ENCODE results near the gene CSMD2.
"Not testable (repeated sequence)": the region's sequence is repeated elsewhere in the genome, so short reads cannot be mapped to it uniquely, and the experiment has no call there.

Gene CSMD2

DNA sequence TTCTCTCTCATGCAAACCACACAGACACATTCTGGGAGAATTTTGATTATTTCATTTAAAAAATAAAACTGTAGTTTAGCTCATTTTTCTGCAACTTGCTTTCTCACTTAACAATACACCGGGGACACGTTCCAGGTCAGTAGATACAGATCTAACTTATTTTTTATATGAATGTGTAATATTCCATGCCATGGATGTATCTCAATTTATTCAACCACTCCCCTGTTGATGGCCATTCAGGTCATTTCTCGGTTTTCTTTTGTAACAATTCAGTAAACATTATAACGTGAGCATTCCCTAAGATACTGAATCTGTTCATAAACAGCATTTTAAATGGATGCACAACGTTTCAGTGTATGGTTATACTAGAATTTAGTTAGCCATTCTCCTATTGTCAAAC is 64.7 kb downstream of the CSMD2 start:
- no peak for DNase-seq

DNA sequence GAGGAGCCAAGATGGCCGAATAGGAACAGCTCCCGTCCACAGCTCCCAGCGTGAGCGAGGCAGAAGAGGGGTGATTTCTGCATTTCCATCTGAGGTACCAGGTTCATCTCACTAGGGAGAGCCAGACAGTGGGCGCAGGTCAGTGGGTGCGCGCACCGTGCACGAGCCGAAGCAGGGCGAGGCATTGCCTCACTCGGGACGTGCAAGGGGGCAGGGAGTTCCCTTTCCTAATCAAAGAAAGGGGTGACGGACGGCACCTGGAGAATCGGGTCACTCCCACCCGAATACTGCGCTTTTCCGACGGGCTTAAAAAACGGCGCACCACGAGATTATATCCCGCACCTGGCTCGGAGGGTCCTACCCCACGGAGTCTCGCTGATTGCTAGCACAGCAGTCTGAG is 72.6 kb downstream of the CSMD2 start:
- not testable (repeated sequence) for DNase-seq

DNA sequence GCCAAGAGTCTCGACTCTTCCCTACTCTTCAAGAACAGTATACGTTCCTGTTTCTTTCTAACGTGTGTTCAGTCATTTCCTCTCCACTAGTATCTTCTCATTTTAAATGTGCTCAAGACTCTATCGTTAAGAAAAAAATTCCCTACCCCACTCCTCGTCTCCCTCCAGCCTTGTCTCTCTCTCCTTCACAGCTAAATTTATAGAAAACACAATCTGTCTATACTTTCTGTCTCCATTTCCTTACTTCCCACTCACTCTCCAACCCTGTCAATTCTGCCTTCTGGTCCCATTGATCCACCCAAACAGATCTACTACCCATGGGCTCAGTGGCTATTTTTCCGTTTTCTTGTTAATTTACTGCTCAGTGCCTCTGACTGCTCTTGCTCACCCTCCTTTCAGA is 75.3 kb downstream of the CSMD2 start:
- no peak for DNase-seq

DNA sequence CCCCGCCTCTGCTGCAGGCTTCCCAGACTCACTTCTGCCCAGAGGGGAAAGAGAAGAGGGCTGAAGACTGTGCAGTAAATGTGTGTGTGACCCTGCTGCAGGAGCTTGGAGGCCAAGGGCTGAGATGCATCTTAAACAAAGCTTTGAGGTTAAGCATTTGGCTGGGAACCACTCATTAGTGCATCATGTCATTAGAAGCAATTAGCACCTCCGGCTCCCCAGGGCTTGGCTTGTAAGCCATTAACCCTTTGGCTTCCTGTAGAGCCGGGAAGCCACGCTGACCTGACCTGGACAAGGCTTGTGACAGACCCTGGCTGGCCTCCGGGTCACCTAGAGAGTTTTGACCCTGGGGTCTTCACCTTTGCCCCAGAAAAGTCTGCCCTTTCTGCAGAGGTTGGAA is 77.0 kb downstream of the CSMD2 start:
- no peak for DNase-seq

DNA sequence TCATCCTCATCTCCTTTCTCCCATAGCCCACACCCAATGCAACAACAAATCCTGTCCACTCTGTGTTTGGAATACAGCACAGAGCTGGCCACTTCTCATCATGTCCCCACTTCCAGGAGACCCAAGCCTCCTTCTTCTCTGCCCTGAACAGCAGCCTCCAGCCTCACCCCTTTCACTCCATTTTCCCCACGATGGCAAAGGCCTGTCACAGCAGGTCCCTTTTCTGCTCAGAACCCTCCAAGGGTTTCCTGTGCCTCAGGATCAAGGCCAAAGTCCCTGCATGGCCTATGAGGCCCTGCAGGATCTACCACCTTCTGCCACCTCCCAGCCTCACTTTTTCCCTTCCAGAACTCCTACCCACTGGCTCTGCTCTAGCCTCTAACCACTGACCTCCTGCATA is 78.5 kb downstream of the CSMD2 start:
- DNase-seq = no peak

DNA sequence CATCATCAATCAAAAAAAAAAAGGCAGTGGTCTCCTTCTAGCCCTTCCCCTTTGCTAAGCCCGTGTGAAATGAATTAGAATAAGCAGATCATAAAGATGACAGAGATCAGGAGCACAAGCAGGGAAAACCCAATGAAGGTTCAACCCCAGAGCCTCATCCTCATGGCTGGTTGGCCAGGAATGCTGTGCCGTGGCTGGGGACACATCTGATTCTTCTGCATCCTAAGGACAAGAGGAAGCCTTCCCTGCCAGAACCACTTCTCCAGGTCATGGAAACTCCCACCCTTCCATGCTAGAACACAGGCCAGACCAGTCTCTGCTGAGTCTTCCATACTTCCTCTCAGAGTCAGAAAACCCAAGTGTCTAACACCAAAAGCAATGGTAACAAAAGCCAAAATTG is 81.1 kb downstream of the CSMD2 start:
- DNase-seq = no peak

DNA sequence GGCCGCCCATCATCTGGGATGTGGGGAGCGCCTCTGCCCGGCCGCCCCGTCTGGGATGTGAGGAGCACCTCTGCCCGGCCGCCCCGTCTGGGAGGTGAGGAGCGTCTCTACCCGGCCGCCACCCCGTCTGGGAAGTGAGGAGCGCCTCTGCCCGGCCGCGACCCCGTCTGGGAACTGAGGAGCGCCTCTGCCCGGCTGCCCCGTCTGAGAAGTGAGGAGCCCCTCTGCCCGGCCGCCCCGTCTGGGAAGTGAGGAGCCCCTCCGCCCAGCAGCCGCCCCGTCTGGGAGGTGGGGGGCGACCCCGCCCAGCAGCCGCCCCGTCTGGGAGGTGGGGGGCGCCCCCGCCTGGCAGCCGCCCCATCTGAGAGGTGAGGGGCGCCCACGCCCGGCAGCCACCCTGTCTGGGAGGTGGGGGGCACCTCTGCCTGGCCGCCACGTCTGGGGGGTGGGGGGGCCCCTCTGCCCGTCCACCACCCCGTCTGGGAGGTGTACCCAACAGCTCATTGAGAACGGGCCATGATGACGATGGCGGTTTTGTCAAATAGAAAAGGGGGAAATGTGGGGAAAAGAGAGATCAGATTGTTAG is 82.9 kb downstream of the CSMD2 start:
- DNase-seq = not testable (repeated sequence)

DNA sequence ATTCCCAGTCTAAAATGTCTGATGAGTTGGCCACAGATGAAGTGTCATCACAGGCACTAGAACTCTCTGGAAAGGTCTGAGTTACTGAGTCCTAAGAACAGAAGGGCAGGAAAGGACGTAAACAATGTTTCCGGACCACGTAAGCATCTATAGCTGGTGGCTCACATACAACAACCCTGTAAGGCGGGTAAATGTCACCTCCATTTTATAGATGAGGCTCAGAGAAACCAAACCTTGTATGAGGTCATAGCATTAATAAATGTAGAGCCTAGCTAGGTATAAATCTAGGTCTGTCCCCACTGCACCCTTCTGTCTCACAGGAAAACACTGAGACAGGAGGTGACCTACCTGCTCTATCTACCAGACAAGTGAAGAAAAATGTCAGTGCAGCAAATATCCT is 86.6 kb downstream of the CSMD2 start:
- DNase-seq = no peak

DNA sequence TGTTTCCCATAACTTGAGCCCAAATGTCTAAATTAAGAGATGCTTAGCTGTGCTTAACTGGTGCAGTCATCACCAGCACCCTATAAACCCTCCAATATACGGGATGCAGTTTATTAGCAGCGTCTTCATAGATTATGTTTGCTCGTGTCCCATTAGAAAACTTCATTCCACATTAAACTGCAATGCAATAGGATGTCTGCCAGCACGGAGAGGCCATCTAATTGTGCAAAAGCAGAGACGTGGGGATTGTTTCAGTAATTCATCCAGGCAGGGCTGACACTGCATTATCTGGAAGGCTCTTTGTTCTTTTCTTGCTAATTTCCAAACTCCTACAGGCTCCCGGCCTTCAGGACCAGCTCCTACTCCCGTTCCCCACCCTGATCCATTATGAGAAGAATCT is 89.5 kb downstream of the CSMD2 start:
- no peak for DNase-seq

DNA sequence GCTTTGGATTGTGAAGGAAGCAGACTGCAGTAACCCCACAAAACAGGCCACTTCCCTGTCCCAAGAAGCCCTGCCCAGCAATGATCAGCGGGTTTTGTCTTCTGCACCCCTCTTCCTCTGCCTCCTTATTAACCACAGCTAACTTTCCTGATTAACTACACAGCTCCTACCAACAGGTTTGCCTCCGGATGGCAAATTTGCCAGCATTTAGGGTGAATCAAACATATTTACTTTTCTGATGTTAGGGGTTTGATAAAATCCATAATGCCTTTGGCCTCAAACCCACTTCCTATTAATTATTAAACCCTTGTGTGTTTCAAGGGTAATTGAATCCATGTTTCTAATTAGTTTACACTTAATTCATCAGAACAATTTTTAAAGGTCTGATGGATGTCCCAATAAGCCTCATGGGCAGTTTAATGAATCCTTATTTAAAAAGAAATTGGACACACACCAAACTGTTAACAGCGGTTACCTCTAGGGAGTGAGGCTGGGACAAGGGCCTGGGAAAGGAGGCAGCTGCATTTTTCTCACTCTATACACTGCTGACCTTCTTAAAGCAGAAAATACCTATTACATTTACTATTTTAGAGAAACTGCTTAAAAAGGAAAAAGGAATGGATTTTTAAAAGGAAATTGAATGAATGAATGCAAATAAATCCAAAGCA is 91.9 kb downstream of the CSMD2 start:
- no peak for DNase-seq

DNA sequence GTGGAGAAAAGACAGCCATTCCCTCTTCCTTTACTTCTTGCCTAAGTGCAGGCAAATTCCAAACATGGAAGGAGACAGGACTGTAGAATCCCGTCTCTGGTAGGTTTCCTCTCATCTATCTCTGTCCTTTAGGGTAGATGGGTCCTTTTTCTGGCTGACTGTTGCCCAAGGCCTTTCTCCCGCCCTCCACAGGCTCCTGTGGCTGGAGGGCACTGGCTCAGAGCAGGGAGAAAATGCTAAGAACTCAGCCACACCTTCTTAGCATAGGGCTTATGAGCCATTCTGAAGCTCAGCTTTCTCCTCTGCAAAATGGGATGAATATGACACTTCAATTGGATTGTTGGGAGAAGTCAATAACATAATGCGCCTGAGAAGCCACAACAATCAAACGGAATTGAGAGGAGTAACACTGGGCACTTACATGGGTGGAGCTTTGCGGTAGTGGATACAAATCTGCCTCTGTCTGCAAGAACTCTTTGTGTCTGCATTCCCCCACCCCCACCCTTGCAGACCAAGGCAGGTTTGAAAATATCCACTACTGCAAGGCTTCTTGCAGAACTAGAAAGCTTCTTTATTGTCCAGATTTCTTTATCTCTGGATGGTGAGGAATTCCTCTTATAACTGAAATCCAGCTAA is 94.7 kb downstream of the CSMD2 start:
- no peak for DNase-seq

DNA sequence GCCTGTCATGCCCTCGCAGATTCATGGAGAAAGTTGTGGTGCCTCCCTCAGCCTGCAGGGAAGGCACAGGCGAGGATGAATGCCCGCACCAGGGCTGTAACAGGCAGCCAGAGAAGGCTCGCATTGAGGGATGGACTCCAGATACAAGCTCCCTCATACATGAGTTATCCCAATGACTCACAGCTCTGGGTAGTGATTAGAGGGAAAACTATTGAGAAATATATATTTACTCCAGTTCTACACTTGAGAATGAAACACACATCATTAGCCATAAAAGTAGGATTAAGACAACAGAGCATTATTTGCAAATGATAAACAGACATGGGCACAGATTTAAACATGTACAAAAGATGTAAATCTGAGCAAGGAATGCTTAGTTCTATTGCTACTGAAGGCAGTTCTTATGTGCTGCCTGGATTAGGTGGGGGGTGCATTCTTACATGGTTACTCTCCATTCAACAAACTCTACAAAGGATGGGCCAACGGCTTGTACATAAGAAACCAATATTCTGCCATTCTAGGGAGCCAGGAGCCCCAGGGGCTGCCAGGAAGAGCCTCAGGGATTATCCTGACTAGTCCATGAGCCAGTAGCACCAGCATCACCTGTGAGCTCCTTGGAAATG is 97.9 kb downstream of the CSMD2 start:
- DNase-seq = no peak

DNA sequence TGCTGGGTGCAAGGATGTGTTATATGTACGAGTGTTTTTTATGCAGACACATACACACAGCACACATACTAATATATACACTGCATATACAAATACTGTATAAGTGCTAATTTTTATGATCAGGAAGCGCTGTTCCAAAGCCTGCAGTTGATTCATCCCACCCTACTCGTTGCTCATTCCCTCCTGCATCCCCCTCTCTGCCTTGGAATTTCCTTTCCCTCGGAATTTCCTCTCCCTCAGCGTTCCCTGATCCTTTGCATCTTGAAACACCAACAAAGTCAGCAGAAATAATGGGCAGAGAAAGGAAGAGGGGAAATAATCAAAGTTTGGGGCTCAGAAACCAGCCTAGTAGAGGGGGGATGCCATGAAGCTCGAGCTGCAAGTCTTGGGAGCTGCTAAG is 98.9 kb downstream of the CSMD2 start:
- no peak for DNase-seq

DNA sequence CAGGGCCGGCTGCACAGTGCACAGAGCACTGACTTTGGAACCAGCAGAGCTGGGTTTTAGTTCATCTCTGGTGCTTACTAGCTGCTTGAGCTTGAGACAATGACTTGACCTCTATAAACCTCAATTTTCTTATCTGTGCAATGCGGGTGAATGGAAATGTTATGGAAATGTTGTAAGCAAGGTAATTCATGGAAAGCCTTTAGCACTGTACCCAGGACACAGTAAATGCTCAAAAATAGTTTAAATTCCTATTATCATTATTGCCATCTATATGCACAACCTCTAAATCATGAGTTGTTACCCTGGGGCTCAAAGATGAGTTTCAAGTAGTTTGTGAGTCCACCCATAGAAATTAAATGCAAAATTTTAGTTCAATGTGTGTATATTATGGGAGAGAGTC is 99.5 kb downstream of the CSMD2 start:
- DNase-seq = no peak

DNA sequence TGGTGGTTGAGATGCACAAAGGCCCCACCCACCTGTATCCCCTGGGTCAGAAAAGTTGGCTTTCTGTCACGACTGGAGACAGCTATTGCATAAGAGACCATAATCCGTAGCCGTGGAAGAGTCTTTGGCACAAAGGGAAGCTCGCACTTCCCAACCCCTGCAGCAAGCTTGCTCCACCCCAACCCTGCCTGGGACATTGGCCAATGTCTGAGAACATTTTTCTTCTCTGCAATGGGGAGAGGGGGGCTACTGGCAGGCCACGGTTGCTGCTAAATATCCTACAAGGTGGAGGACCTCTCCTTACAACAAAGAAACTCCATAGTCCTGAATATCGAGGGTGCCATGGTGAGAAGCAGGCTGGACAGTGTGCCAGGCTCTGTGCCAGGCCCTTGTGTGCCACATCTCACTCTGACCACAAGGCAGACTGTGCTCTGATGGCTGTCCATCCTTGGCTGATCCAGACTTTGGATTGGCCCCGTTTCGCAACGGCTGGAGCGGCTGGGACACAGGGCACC is 104.1 kb downstream of the CSMD2 start:
- no peak for DNase-seq

DNA sequence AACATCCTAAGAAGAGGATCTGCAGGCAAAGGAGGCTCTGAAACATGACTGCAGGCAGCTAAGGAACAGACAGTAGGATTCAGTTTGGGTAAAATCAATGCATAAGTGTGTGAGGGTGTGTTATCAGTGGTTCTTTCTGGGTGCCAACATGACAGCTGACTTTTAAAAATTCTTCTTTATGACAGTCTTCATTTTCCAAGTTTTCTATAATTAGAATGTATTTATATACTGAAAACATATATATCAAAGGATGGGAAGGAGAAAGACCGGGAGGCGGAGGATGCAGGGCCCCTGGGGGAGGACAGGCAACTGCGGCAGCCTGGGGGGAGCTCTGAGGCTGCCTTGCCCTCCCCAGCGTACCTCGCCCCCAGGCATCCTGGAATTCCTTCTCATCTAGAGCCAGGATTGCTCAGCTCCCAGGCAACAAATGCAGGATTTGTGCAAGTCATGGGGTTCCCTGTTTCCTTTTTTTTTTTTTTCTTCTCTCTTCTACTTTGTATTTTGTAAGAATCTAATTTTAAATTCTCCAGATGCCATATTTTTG is 104.8 kb downstream of the CSMD2 start:
- no peak for DNase-seq

DNA sequence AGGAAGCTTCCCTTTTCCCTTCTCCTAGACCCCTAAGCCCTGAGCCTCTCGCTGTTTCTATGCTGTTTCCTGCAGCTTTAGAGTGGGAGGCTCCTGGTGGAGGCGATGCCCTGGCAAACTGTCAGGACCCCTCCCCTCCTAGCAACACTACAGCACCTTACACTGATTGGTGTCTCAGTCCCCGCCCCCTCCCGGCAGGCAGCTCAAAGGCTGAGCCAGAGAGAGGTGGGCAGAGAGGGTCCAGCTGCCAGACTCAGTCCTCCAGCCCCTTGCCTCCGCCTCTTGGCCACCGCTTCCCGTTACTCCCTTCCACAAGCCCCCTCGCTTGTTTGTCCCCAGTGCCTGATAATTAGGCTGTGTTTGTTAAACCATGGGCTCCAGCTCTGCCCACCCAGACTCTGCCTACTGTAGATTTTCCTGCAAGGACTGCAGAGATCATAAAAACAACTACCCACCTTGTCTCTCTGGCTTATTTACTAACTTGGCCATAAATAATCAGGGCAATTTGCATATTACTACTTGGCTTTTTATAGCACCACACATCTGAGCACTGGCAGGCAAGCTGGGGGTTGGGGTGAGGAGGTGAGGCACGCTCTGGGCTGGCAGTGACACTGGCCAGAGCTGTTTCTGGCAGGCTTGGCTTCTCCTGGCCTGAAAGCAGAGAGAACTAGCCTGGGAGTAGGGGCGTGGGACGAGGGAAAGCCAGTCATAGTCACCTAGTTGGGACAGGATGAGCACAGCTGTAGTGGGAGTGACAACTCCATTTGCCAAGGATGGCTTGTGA is 107.5 kb downstream of the CSMD2 start:
- DNase-seq = no peak

DNA sequence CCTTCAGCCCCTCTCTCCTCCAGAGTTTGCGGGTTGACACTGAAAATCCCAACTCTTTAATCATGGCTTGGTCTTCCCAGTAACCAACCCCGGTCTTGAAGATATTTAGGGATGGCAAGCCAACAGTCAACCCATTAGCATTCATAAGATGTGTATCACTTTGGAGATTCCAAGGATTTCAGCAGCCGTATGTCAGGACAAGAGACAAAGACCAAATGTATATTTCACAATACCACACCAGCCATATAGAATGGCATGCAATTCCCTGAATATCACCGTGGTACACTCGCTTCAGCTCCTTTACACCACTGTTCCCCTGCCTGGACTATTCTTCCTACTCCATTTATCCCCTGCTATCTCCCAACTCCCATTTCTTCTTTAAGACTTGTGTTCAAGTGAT is 109.2 kb downstream of the CSMD2 start:
- DNase-seq = no peak

DNA sequence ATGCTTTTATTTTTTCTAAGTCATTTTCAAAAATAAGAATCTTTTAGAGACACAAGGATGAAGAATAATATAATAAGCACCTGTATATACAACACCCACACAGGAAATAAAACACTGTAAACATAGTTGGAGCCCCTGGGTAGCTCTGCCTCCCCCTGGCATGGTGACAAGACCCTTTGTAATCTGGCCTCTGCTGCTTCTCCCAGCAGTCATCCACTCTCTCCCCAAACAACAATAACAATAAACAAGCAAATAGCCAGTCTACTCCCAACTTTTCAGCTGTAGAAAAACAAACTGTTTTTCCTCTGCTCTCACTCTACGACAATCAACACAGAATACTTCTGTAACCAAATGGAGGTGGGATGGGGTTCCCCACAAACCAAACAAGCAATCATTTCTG is 110.1 kb downstream of the CSMD2 start:
- no peak for DNase-seq

DNA sequence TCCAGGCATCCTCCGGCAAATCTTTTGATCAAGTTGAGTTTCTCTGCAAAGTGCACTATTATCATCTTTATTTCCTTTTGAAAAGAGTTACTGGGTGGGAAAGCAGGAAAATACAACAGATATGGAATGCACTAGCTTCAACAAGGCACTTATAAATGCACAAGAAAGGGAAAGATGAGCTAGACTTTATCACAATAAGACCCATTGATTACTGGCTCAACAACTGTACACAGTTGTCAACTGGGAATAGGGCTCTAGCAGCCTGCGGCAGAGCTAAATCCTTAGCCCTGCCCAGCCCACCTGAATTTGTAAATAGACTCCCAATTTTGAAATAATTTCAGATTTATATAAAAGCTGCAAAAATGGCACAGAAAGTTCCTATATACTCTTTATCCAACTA is 111.4 kb downstream of the CSMD2 start:
- no peak for DNase-seq

DNA sequence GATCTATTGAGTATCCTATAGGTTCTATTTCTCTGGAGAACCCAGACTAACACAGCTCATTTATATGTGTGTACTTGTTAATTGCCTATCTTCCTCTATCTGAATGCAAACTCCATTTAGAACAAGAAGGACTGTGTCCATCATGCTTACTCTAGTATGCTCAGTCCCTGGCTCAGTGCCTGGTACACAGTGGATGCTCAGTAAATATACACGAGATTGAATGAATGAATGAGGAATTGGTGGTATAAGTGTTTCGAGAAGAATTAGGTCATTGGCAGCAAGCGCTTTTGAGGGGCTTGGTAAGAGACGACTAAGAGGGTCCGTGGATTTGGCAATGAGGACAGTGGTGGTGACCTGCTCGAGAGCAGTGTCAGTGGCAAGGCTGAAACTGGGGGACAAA is 112.5 kb downstream of the CSMD2 start:
- DNase-seq = no peak

DNA sequence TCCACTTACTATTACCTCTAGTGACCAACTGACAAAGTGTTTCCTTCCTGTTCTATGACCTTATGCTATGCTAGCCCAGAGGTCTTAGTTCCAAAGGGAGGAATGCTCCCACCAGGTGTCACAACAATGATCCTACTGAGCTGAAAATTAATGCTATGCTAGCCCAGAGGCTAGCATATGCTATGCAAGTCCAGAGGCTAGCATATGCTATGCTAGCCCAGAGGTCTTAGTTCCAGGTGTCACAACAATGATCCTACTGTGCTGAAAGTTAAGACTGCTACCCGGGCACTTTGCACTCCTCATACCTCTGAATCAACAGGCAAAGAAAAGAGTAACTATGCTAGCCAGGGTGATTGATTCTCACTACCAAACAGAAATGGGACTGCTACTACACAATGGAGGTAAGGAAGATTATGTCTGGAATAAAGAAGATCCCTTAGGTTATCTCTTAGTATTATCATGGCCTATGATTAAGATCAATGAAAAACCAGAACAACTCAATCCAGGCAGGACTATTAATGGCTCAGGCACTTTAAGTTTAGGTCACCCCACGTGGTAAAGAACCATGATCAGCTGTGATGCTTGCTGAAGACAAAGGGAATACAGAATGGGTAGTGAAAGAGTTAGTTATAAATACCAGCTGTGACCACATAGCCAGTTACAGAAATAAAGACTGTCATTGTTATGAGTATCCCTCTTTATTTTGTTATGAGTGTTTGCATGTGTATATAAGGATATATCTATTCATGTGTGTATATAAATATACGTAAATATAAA is 114.1 kb downstream of the CSMD2 start:
- DNase-seq = no peak
